B cell (primary cell): ENCODE data around the gene DRC7. TPM values are rescaled to one million over a fixed set of nuclear protein-coding genes. Genes with fewer than 3 reads are reported as not detected.

Experiments
- ATAC-seq: fragments of 200-7000 bp; cut with Tn5 transposase; one replicate; pipeline ENCODE4 v1.10.0; 2021; ENCODE audit warnings: low read depth, mild to moderate bottlenecking, moderate number of reproducible peaks, moderate library complexity
- CTCF ChIA-PET: fragments of 350-600 bp; sonication (Branson Sonifier 250); formaldehyde crosslinking; loops from one replicate; lab custom pipeline; 2021; ENCODE audit warnings: antibody characterized with exemption, inconsistent platforms; lab: Charles Lee
- POLR2A ChIA-PET: fragments of 350-600 bp; sonication (Branson Sonifier 250); formaldehyde crosslinking; loops from one replicate; lab custom pipeline; 2021; ENCODE audit warnings: antibody characterized with exemption; lab: Charles Lee
- DNase-seq: peaks from one replicate; pipeline ENCODE4 v3.0.0; 2013
- H2AFZ ChIP-seq: 2 replicates; pipeline ENCODE4 v1.6.1; 2012; ENCODE audit warnings: mild to moderate bottlenecking, low read depth, low read length; ENCODE audit not compliant: insufficient read depth, poor library complexity, severe bottlenecking
- H3K27ac ChIP-seq, 2 donors: 1 replicate in 1 of 2; 2 replicates in 1 of 2; pipeline ENCODE4 v1.5.1; 2012 to 2013; ENCODE audit warnings: low read length in 2 of 2, mild to moderate bottlenecking in 2 of 2, moderate library complexity in 1 of 2
- H3K27me3 ChIP-seq, 4 experiments: fragments of 200-600 bp in 1 of 4; sonication (generic) in 1 of 4; replicated peaks in 1 of 4; 1 replicate in 2 of 4; 2 replicates in 2 of 4; pipeline versions ENCODE4 v1.6.1 to v1.7.0; 2013 to 2016; ENCODE audit warnings: low read length in 3 of 4, mild to moderate bottlenecking in 2 of 4, mixed read lengths in 1 of 4, moderate library complexity in 1 of 4; ENCODE audit not compliant: insufficient read depth in 4 of 4, control insufficient read depth in 3 of 4; ENCODE audit errors: control extremely low read depth in 1 of 4
- H3K36me3 ChIP-seq, 2 experiments: replicated peaks in 1 of 2; 1 replicate in 1 of 2; 2 replicates in 1 of 2; pipeline versions ENCODE4 v1.6.1 to v1.7.1; 2013; ENCODE audit warnings: low read length in 1 of 2; ENCODE audit not compliant: insufficient read depth in 2 of 2, control insufficient read depth in 1 of 2; ENCODE audit errors: control extremely low read depth in 1 of 2, extremely low read depth in 1 of 2
- H3K4me1 ChIP-seq, 2 donors: fragments of 200-600 bp in 1 of 2; sonication (generic) in 1 of 2; 1 replicate in 1 of 2; 2 replicates in 1 of 2; pipeline versions ENCODE4 v1.5.1 to v1.6.1; 2013 to 2017; ENCODE audit warnings: low read length in 2 of 2; ENCODE audit not compliant: control insufficient read depth in 2 of 2, insufficient read depth in 2 of 2
- H3K4me2 ChIP-seq: replicated peaks from 2 replicates; pipeline ENCODE3; 2012; ENCODE audit warnings: mild to moderate bottlenecking, low read depth, low read length; ENCODE audit not compliant: poor library complexity, severe bottlenecking
- H3K4me3 ChIP-seq, 5 experiments: fragments of 200-600 bp in 1 of 5; sonication (generic) in 1 of 5; 1 replicate in 3 of 5; 2 replicates in 2 of 5; pipeline versions ENCODE4 v1.5.1 to v1.7.0; 2011 to 2016; ENCODE audit warnings: low read length in 4 of 5, mild to moderate bottlenecking in 4 of 5, low read depth in 2 of 5, control low read depth in 1 of 5, moderate library complexity in 1 of 5; ENCODE audit not compliant: insufficient read depth in 1 of 5; ENCODE audit errors: control extremely low read depth in 1 of 5, extremely low read depth in 1 of 5
- H3K79me2 ChIP-seq: fragments of 200-600 bp; sonication (generic); one replicate; pipeline ENCODE4 v1.6.0; 2016; ENCODE audit warnings: low read length; ENCODE audit not compliant: control insufficient read depth, insufficient read depth
- H3K9ac ChIP-seq: fragments of 200-600 bp; sonication (generic); 2 replicates; pipeline ENCODE4 v1.6.1; 2017; ENCODE audit warnings: mild to moderate bottlenecking, low read length, moderate library complexity
- H3K9me3 ChIP-seq, 3 donors: one replicate each; pipeline versions ENCODE4 v1.6.1 to v1.7.1; 2013; ENCODE audit warnings: low read length in 2 of 3; ENCODE audit not compliant: control insufficient read depth in 2 of 3, insufficient read depth in 1 of 3; ENCODE audit errors: control extremely low read depth in 1 of 3
- H4K20me1 ChIP-seq: 2 replicates; pipeline ENCODE4 v1.6.0; 2012; ENCODE audit warnings: mild to moderate bottlenecking, low read length; ENCODE audit not compliant: insufficient read depth, control insufficient read depth, poor library complexity, severe bottlenecking
- H3K27ac Mint-ChIP-seq: one replicate; pipeline ENCODE4 v1.8.0; 2021; ENCODE audit warnings: mixed read lengths
- H3K27me3 Mint-ChIP-seq: one replicate; pipeline ENCODE4 v1.8.0; 2021; ENCODE audit warnings: mixed read lengths
- H3K4me1 Mint-ChIP-seq: one replicate; pipeline ENCODE4 v1.8.0; 2021; ENCODE audit warnings: mixed read lengths
- H3K4me3 Mint-ChIP-seq: one replicate; pipeline ENCODE4 v1.8.0; 2021; ENCODE audit warnings: mixed read lengths
- H3K9me3 Mint-ChIP-seq: one replicate; pipeline ENCODE4 v1.8.0; 2022; ENCODE audit warnings: mixed read lengths; ENCODE audit not compliant: insufficient read depth
- CTCF ChIP-seq: fragments of 200-600 bp; IDR thresholded peaks from one replicate; pipeline ENCODE4 v1.8.0; 2022; ENCODE audit warnings: antibody characterized with exemption, mild to moderate bottlenecking
- EZH2 ChIP-seq: IDR thresholded peaks from 2 replicates; pipeline ENCODE4 v1.6.1; 2012; ENCODE audit warnings: borderline replicate concordance, low read depth, mild to moderate bottlenecking, moderate library complexity, low read length; ENCODE audit not compliant: insufficient read depth, poor library complexity, severe bottlenecking
- WGBS: methylation state at CpG from one replicate; pipeline ENCODE4 v1.1.5; 2013; ENCODE audit warnings: missing lambda C conversion rate; ENCODE audit not compliant: insufficient coverage; 5-methylcytosine and 5-hydroxymethylcytosine counted together
- intact Hi-C: fragments of 100-400 bp; cut with micrococcal nuclease; formaldehyde crosslinking; loops from one replicate; pipeline ENCODE4 v1.10.0; 2022
- polyA plus RNA-seq: library from polyadenylated mRNA; depleted of rRNA; stranded (reverse); fragments of >200 nt; gene quantifications from 2 replicates; pipeline ENCODE4 v1.2.3, GENCODE V29; 2012
- total RNA-seq, 2 donors: library from RNA; stranded (reverse); fragments of 120-200 nt in 1 of 2; gene quantifications; 1 replicate in 1 of 2; 2 replicates in 1 of 2; pipeline versions ENCODE4 v1.2.3 to v1.2.4, GENCODE V29; 2013 to 2022

The DRC7 gene
- total and polyA plus RNA-seq, 2 donors (not counting 1 experiment from before 2014, with no cell fraction given) = 0.12 to 0.22 TPM

GRCh38 chr16:57743886-57744641 is 49.5 kb downstream of the DRC7 start:
- H3K4me1 ChIP-seq = no peaks in the 10 kb centered on the region
- Mint-ChIP-seq H3K4me3 (no peak overlapping the region), H3K9me3 (no peaks in the 10 kb centered on the region), H3K27ac (no peak overlapping the region), H3K4me1 (no peaks in the 10 kb centered on the region), H3K27me3 (no peaks in the 10 kb centered on the region)
- H3K27me3 ChIP-seq = no peaks in the 10 kb centered on the region
- TF ChIP-seq CTCF (no peak), EZH2 (no peak)
- peaks cover 9% of the 10 kb centered on the region for H3K79me2 ChIP-seq
- no peak overlapping the region for H3K9ac ChIP-seq
- peaks cover 0 to 3% of the 10 kb centered on the region in 2 experiments for H3K36me3 ChIP-seq
- ChIA-PET POLR2A (no interaction called here), CTCF (no interaction called here)
- no peak for DNase-seq
- no peak overlapping the region for H3K4me3 ChIP-seq
- no peak overlapping the region for H3K27ac ChIP-seq
- no peaks in the 10 kb centered on the region for H3K9me3 ChIP-seq
- WGBS = 98% methylated on average over 20 of the region's 23 CpGs
- no peak overlapping the region for H3K4me2 ChIP-seq
- intact Hi-C loops = no loop called here
- H2AFZ ChIP-seq = no peak overlapping the region
- no peaks in the 10 kb centered on the region for H4K20me1 ChIP-seq
- ATAC-seq = no peak

GRCh38 chr16:57744642-57744903 is 50.0 kb downstream of the DRC7 start:
- no peak overlapping the region for H3K27ac Mint-ChIP-seq
- ATAC-seq = no peak
- Histone ChIP-seq H3K9me3 (no peaks in the 10 kb centered on the region), H3K4me3 (no peak overlapping the region), H3K27ac (no peak overlapping the region), H3K9ac (no peak overlapping the region), H3K36me3 (peaks cover 0 to 3% of the 10 kb centered on the region in 2 experiments), H3K79me2 (peaks cover 9% of the 10 kb centered on the region), H3K27me3 (no peaks in the 10 kb centered on the region), H4K20me1 (no peaks in the 10 kb centered on the region), H3K4me2 (no peak overlapping the region), H3K4me1 (no peaks in the 10 kb centered on the region), H2AFZ (no peak overlapping the region)
- 92% methylated on average over 7 of the region's 7 CpGs for WGBS
- no peaks in the 10 kb centered on the region for H3K27me3 Mint-ChIP-seq
- H3K4me3 Mint-ChIP-seq = no peak overlapping the region
- TF ChIP-seq EZH2 (no peak), CTCF (no peak)
- intact Hi-C loops = no loop called here
- H3K9me3 Mint-ChIP-seq = no peaks in the 10 kb centered on the region
- H3K4me1 Mint-ChIP-seq = no peaks in the 10 kb centered on the region
- CTCF ChIA-PET = no interaction called here
- POLR2A ChIA-PET = no interaction called here
- no peak for DNase-seq
